ENCODE data around the gene CLMP.

Gene CLMP

GRCh38 chr11:123069908-123070821 is 124.9 kb downstream of the CLMP start:
- TF ChIP-seq TCF12 (IDR thresholded peaks at IDR 0.05; ENCODE audit: low read depth) (no peak), ZBTB7A (IDR thresholded peaks at IDR 0.05; ENCODE audit: low read depth) (no peak), FOXM1 (IDR thresholded peaks at IDR 0.05; ENCODE audit: borderline replicate concordance, low read depth) (no peak), CREB1 (IDR thresholded peaks at IDR 0.05; ENCODE audit: low read depth) (no peak), YY1 (IDR thresholded peaks at IDR 0.05; ENCODE audit: low read depth) (no peak), NFIC (IDR thresholded peaks at IDR 0.05) (no peak), CEBPB (IDR thresholded peaks at IDR 0.05) (no peak), EP300 (IDR thresholded peaks at IDR 0.05; ENCODE audit: borderline replicate concordance) (no peak), REST (IDR thresholded peaks at IDR 0.05; ENCODE audit: low read depth) (no peak), USF1 (IDR thresholded peaks at IDR 0.05) (no peak), TAF1 (IDR thresholded peaks at IDR 0.05; ENCODE audit: low read depth) (no peak), EGR1 (IDR thresholded peaks at IDR 0.05) (no peak), TEAD4 (IDR thresholded peaks at IDR 0.05) (no peak), RAD21 (IDR thresholded peaks at IDR 0.05; ENCODE audit: low read depth) (no peak)
- TF ChIP-seq, protein P1, sequence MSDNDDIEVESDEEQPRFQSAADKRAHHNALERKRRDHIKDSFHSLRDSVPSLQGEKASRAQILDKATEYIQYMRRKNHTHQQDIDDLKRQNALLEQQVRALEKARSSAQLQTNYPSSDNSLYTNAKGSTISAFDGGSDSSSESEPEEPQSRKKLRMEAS (IDR thresholded peaks at IDR 0.05) = no peak

- TF ChIP-seq CEBPB (IDR thresholded peaks at IDR 0.05) (no peak), USF1 (IDR thresholded peaks at IDR 0.05) (no peak), TCF12 (IDR thresholded peaks at IDR 0.05; ENCODE audit: low read depth) (no peak), YY1 (IDR thresholded peaks at IDR 0.05; ENCODE audit: low read depth) (no peak), ZBTB7A (IDR thresholded peaks at IDR 0.05; ENCODE audit: low read depth) (no peak), REST (IDR thresholded peaks at IDR 0.05; ENCODE audit: low read depth) (no peak), RAD21 (IDR thresholded peaks at IDR 0.05; ENCODE audit: low read depth) (no peak)
Measured at GRCh38 chr11:123065621-123066020, 129.4 kb downstream of the CLMP start.

DNA sequence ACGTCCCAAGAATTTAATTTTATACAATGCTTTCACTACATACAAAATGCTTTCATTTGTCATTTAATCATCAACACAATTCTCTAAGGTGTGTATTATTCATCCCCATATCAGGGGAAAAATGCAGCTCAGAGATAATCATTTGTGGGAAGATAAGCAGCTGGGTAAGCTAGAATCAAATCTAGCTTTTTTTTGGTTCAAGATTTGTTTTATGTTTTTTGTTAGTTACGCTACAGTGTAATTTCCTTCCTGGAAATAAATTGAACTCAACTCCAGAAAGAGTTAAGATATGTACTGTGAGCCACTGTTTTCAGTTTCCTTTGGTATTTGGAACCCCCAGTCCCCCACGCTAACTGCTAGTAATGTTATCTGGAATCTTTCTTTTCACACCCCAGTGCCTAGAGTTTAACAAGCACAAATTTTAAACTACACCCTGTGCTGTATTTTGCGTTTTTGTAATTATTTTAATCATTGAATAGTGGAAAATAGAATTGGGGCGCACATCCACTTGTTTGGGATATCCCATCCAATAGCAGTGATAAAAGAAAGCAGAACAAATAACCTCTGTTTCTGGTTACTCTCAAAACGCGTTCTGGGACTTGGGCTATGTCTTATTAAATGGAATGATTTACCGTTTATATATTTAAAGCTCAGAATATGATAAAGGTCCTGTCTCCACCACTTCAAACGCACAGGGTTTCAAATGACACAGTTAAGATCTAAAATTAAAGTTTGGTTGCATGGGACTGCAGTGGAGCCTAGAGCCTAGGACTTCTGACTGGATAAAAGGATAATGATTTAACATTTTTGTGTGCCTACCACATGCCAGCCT is 131.0 kb downstream of the CLMP start:
- TF ChIP-seq TCF12 (IDR thresholded peaks at IDR 0.05; ENCODE audit: low read depth) = no peak
- no peak for TF ChIP-seq EGR1 (IDR thresholded peaks at IDR 0.05)
- TF ChIP-seq TEAD4 (IDR thresholded peaks at IDR 0.05) = no peak
- no peak for TF ChIP-seq NFIC (IDR thresholded peaks at IDR 0.05)
- no peak for TF ChIP-seq RAD21 (IDR thresholded peaks at IDR 0.05; ENCODE audit: low read depth)
- TF ChIP-seq EP300 (IDR thresholded peaks at IDR 0.05; ENCODE audit: borderline replicate concordance) = no peak
- TF ChIP-seq USF1 (IDR thresholded peaks at IDR 0.05) = no peak
- no peak for TF ChIP-seq FOXM1 (IDR thresholded peaks at IDR 0.05; ENCODE audit: borderline replicate concordance, low read depth)
- TF ChIP-seq ZBTB7A (IDR thresholded peaks at IDR 0.05; ENCODE audit: low read depth) = no peak
- no peak for TF ChIP-seq CREB1 (IDR thresholded peaks at IDR 0.05; ENCODE audit: low read depth)
- TF ChIP-seq REST (IDR thresholded peaks at IDR 0.05; ENCODE audit: low read depth) = no peak
- TF ChIP-seq, protein P1 (IDR thresholded peaks at IDR 0.05) = no peak
- no peak for TF ChIP-seq TAF1 (IDR thresholded peaks at IDR 0.05; ENCODE audit: low read depth)
- no peak for TF ChIP-seq CEBPB (IDR thresholded peaks at IDR 0.05)
- TF ChIP-seq YY1 (IDR thresholded peaks at IDR 0.05; ENCODE audit: low read depth) = no peak
